GM12878 (cell line): ENCODE results near the gene SLX4IP. TPM values are rescaled to one million over a fixed set of nuclear protein-coding genes. Genes with fewer than 3 reads are reported as not detected.

Experiments used
- ATAC-seq: fragments of 200-7000 bp; cut with Tn5 transposase; 3 replicates; pipeline ENCODE4 v1.9.1; 2020; ENCODE audit warnings: mild to moderate bottlenecking, moderate library complexity
- BruUV-seq: library from RNA; stranded (reverse); fragments of 400-500 nt; replicated peaks from 2 replicates; lab custom pipeline; 2021; lab: Mats Ljungman, UMichigan
- CTCF ChIA-PET: fragments of 300-600 bp; sonication (Branson Sonifier 250); formaldehyde crosslinking; extraction: SDS; loops from one replicate; lab custom pipeline; 2021; ENCODE audit warnings: inconsistent platforms; lab: Yijun Ruan, JAX
- POLR2A ChIA-PET: fragments of 350-600 bp; formaldehyde crosslinking; extraction: SDS; loops from one replicate; lab custom pipeline; 2021; ENCODE audit warnings: inconsistent platforms; lab: Charles Lee
- RAD21 ChIA-PET: fragments of 300-600 bp; sonication (Branson Sonifier 250); formaldehyde crosslinking; loops from one replicate; lab custom pipeline; 2023; ENCODE audit warnings: antibody characterized with exemption; ENCODE audit not compliant: unreplicated experiment; lab: Charles Lee
- SMC1A ChIA-PET: fragments of 300-600 bp; sonication (Branson Sonifier 250); formaldehyde crosslinking; loops from one replicate; lab custom pipeline; 2023; ENCODE audit not compliant: unreplicated experiment, uncharacterized antibody; lab: Charles Lee
- DNase-seq: peaks from one replicate; pipeline ENCODE4 v3.0.0-alpha.2; 2011; ENCODE audit warnings: low read depth, low spot score
- FAIRE-seq: peaks from 3 replicates; lab custom pipeline; 2011; peaks lifted over from hg19 to GRCh38; lab: Jason Lieb, UNC
- H2AFZ ChIP-seq: 2 replicates; pipeline ENCODE4 v1.6.0; 2011; ENCODE audit warnings: low read depth, low read length, control low read depth; ENCODE audit not compliant: control insufficient read depth
- H3K27ac ChIP-seq: 2 replicates; pipeline ENCODE4 v1.5.1; 2011; ENCODE audit warnings: control low read depth; ENCODE audit not compliant: control insufficient read depth, insufficient read depth
- H3K27me3 ChIP-seq, 2 experiments: replicated peaks in 1 of 2; 2 replicates each; pipeline versions ENCODE4 v1.6.0 to v1.6.1; 2011; ENCODE audit warnings: low read length in 1 of 2; ENCODE audit not compliant: control insufficient read depth in 2 of 2, insufficient read depth in 2 of 2
- H3K36me3 ChIP-seq, 2 experiments: 2 replicates each; pipeline ENCODE4 v1.5.1; 2011; ENCODE audit warnings: low read length in 1 of 2; ENCODE audit not compliant: control insufficient read depth in 2 of 2, insufficient read depth in 2 of 2
- H3K4me1 ChIP-seq: 2 replicates; pipeline ENCODE4 v1.6.1; 2011; ENCODE audit warnings: mild to moderate bottlenecking, low read length, moderate library complexity, mixed read lengths; ENCODE audit not compliant: control insufficient read depth, insufficient read depth
- H3K4me2 ChIP-seq: 2 replicates; pipeline ENCODE4 v1.6.0; 2011; ENCODE audit warnings: control low read depth; ENCODE audit not compliant: control insufficient read depth, insufficient read depth
- H3K4me3 ChIP-seq: fragments of 200-600 bp; sonication (generic); 2 replicates; pipeline ENCODE4 v1.5.1; 2016
- H3K79me2 ChIP-seq: 2 replicates; pipeline ENCODE4 v1.6.0; 2011; ENCODE audit warnings: low read length; ENCODE audit not compliant: control insufficient read depth, insufficient read depth
- H3K9ac ChIP-seq: 2 replicates; pipeline ENCODE4 v1.8.0; 2011; ENCODE audit warnings: low read length, control low read depth, mixed read lengths; ENCODE audit not compliant: control insufficient read depth, insufficient read depth
- H3K9me3 ChIP-seq: replicated peaks from 3 replicates; pipeline ENCODE4 v1.5.1; 2011; ENCODE audit warnings: mild to moderate bottlenecking, low read length; ENCODE audit not compliant: control insufficient read depth, insufficient read depth
- H4K20me1 ChIP-seq: 2 replicates; pipeline ENCODE4 v1.6.0; 2011; ENCODE audit not compliant: control insufficient read depth, insufficient read depth
- ASH2L ChIP-seq: fragments of 300-600, 200-600 bp; sonication (generic); IDR thresholded peaks from 2 replicates; pipeline ENCODE4 v1.6.1; 2017; ENCODE audit warnings: low read depth, mild to moderate bottlenecking, borderline replicate concordance
- CBX5 ChIP-seq: sonication (generic); IDR thresholded peaks from 2 replicates; pipeline ENCODE4 v1.6.1; 2016; ENCODE audit warnings: low read depth, moderate library complexity, mild to moderate bottlenecking, inconsistent platforms
- HDGF ChIP-seq: fragments of 450-650 bp; IDR thresholded peaks from 2 replicates; pipeline ENCODE4 v1.6.1; 2016; ENCODE audit warnings: antibody characterized with exemption
- IKZF2 ChIP-seq, 2 experiments: fragments of 450-650 bp; IDR thresholded peaks; 2 replicates each; pipeline ENCODE4 v1.6.1; 2017; ENCODE audit warnings: mild to moderate bottlenecking in 2 of 2, moderate library complexity in 2 of 2
- KLF5 ChIP-seq: fragments of 450-650 bp; IDR thresholded peaks from 2 replicates; pipeline ENCODE4 v1.6.1; 2014; ENCODE audit warnings: mild to moderate bottlenecking; ENCODE audit not compliant: partially characterized antibody
- MEF2B ChIP-seq: fragments of 450-650 bp; IDR thresholded peaks from 2 replicates; pipeline ENCODE4 v1.6.1; 2018; ENCODE audit warnings: mild to moderate bottlenecking, moderate library complexity; ENCODE audit not compliant: partially characterized antibody, poor library complexity, severe bottlenecking
- NFYA ChIP-seq: IDR thresholded peaks from 2 replicates; pipeline ENCODE4 v1.6.1; 2011; ENCODE audit warnings: low read depth, mild to moderate bottlenecking, low read length, improper control_type of control experiment, borderline replicate concordance
- NR2C2 ChIP-seq: IDR thresholded peaks from 2 replicates; pipeline ENCODE4 v1.6.1; 2011; ENCODE audit warnings: borderline replicate concordance, low read depth; ENCODE audit not compliant: control insufficient read depth, insufficient read length
- PML ChIP-seq: IDR thresholded peaks from 2 replicates; pipeline ENCODE4 v1.6.1; 2012; ENCODE audit warnings: low read length, inconsistent platforms
- SP1 ChIP-seq: IDR thresholded peaks from one replicate; pipeline ENCODE4 v1.6.1; 2011; ENCODE audit warnings: low read depth, low read length
- ZNF207 ChIP-seq: fragments of 450-650 bp; IDR thresholded peaks from 2 replicates; pipeline ENCODE4 v1.6.1; 2014; ENCODE audit warnings: antibody characterized with exemption, mild to moderate bottlenecking, borderline replicate concordance
- WGBS: methylation state at CpG from one replicate; pipeline ENCODE4 v1.1.6; 2016; ENCODE audit warnings: low lambda C conversion rate; ENCODE audit not compliant: insufficient replicate concordance, insufficient coverage; ENCODE audit errors: missing lambda C conversion rate; 5-methylcytosine and 5-hydroxymethylcytosine counted together
- in situ Hi-C: fragments of 300-500 bp; cut with MboI; formaldehyde crosslinking; loops from 9 replicates; pipeline ENCODE4 v1.14.3; 2018; ENCODE audit warnings: mixed read lengths
- intact Hi-C: fragments of 100-400 bp; cut with micrococcal nuclease; formaldehyde crosslinking; loops from one replicate; pipeline ENCODE4 v1.14.2; 2022; ENCODE audit not compliant: unreplicated experiment
- polyA plus RNA-seq, 11 experiments: library from polyadenylated mRNA; depleted of rRNA in 4 of 11; unstranded in 6 of 11; stranded (reverse) in 5 of 11; fragments of >200 nt; fragmentation: Nextera tagmentation in 4 of 11; fragmentation: Illumina TruSeq in 1 of 11; extraction: Ambion mirVana in 4 of 11; extraction: Trizol in 1 of 11; gene quantifications; 1 replicate in 1 of 11; 2 replicates in 10 of 11; pipeline versions ENCODE4 v1.2.1 to v1.2.3, GENCODE V29; 2011 to 2016; ENCODE audit warnings: inconsistent platforms in 2 of 11, missing spikeins in 2 of 11, low read depth in 1 of 11
- total RNA-seq, 4 experiments: library from RNA; depleted of rRNA in 3 of 4; stranded (reverse); fragments of >200 nt in 3 of 4; fragmentation: Illumina TruSeq in 1 of 4; extraction: Trizol in 1 of 4; gene quantifications; 2 replicates each; pipeline versions ENCODE4 v1.2.1 to v1.2.3, GENCODE V29; 2013 to 2021
- TF ChIP-seq, protein P1 (sequence below): IDR thresholded peaks from 2 replicates; pipeline ENCODE4 v1.6.1; 2011; ENCODE audit warnings: borderline replicate concordance, low read depth, mild to moderate bottlenecking, moderate library complexity, mixed read lengths, low read length; ENCODE audit not compliant: insufficient read depth; ENCODE audit errors: extremely low read length
- TF ChIP-seq, protein P2 (sequence below): IDR thresholded peaks from 2 replicates; pipeline ENCODE4 v1.6.1; 2012; ENCODE audit warnings: mild to moderate bottlenecking, low read depth, low read length
- TF ChIP-seq, protein P3 (sequence below): IDR thresholded peaks from 2 replicates; pipeline ENCODE4 v1.6.1; 2012; ENCODE audit warnings: low read length, inconsistent platforms
- TF ChIP-seq, protein P4 (sequence below): fragments of 450-650 bp; IDR thresholded peaks from 2 replicates; pipeline ENCODE4 v1.6.1; 2017; ENCODE audit warnings: mild to moderate bottlenecking, moderate library complexity

SLX4IP gene
- total and polyA plus RNA-seq, 10 of the 15 experiments (the other 5 are each of a cell fraction or from before 2014, with no cell fraction given) = 2.2 to 11.0 (median 6.3) TPM

DNA sequence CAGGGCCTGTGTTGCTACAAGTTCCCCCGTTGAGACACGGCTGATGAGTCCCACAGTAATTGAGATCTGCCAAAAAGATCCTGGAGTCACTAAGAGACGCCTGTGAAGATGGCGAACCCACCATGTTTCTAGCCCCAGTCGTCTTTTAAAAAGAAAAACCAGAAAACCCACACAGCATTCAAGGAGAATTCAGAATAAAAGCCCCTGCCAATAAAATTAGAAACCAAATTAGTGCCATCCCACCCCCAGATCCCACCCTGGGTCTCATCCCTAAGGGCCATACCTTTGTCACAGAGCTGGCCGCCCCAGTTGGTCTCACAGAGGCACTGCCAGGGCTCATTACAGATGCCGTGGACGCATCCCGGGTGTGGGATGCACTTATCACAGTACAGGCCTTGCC is 217.1 kb downstream of the SLX4IP start:
- no peaks in the 10 kb centered on the region for H4K20me1 ChIP-seq
- RAD21 ChIA-PET = no interaction called here
- no peak overlapping the region for H3K4me2 ChIP-seq
- no peak for FAIRE-seq
- intact Hi-C loops (no loop called here), in situ Hi-C loops (no loop called here)
- H3K27ac ChIP-seq = no peak overlapping the region
- no peaks in the 10 kb centered on the region for H3K27me3 ChIP-seq
- H3K9me3 ChIP-seq = no peaks in the 10 kb centered on the region
- POLR2A ChIA-PET = no interaction called here
- no peak for ATAC-seq
- H3K79me2 ChIP-seq = no peaks in the 10 kb centered on the region
- H3K4me1 ChIP-seq = peaks cover 14% of the 10 kb centered on the region
- WGBS = 88% methylated on average over 9 of the region's 9 CpGs
- no peak overlapping the region for H3K9ac ChIP-seq
- peaks cover 2 to 6% of the 10 kb centered on the region in 2 experiments; a peak in 2 of 4 replicates for H3K36me3 ChIP-seq
- CTCF ChIA-PET = interaction anchor here (1.2 kb wide), 1 partner anchor 622 kb away, joined by 3 read pairs; no protein-coding TSS in a partner anchor
- SMC1A ChIA-PET = interaction anchor here (1.9 kb wide), 1 partner anchor 10 kb away, joined by 4 read pairs; no protein-coding TSS in a partner anchor
- BruUV-seq = no TSS peak
- no peak overlapping the region for H3K4me3 ChIP-seq
- H2AFZ ChIP-seq = no peak overlapping the region
- no peak for DNase-seq
- TF ChIP-seq, protein P1, sequence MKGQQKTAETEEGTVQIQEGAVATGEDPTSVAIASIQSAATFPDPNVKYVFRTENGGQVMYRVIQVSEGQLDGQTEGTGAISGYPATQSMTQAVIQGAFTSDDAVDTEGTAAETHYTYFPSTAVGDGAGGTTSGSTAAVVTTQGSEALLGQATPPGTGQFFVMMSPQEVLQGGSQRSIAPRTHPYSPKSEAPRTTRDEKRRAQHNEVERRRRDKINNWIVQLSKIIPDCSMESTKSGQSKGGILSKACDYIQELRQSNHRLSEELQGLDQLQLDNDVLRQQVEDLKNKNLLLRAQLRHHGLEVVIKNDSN = no peak
- no peak for TF ChIP-seq SP1
- TF ChIP-seq CBX5 = no peak
- TF ChIP-seq ASH2L = no peak
- TF ChIP-seq HDGF = no peak
- no peak for TF ChIP-seq KLF5
- no peak for TF ChIP-seq IKZF2 (IDR thresholded peaks at IDR 0.05)
- TF ChIP-seq ZNF207 = no peak
- TF ChIP-seq, protein P2, sequence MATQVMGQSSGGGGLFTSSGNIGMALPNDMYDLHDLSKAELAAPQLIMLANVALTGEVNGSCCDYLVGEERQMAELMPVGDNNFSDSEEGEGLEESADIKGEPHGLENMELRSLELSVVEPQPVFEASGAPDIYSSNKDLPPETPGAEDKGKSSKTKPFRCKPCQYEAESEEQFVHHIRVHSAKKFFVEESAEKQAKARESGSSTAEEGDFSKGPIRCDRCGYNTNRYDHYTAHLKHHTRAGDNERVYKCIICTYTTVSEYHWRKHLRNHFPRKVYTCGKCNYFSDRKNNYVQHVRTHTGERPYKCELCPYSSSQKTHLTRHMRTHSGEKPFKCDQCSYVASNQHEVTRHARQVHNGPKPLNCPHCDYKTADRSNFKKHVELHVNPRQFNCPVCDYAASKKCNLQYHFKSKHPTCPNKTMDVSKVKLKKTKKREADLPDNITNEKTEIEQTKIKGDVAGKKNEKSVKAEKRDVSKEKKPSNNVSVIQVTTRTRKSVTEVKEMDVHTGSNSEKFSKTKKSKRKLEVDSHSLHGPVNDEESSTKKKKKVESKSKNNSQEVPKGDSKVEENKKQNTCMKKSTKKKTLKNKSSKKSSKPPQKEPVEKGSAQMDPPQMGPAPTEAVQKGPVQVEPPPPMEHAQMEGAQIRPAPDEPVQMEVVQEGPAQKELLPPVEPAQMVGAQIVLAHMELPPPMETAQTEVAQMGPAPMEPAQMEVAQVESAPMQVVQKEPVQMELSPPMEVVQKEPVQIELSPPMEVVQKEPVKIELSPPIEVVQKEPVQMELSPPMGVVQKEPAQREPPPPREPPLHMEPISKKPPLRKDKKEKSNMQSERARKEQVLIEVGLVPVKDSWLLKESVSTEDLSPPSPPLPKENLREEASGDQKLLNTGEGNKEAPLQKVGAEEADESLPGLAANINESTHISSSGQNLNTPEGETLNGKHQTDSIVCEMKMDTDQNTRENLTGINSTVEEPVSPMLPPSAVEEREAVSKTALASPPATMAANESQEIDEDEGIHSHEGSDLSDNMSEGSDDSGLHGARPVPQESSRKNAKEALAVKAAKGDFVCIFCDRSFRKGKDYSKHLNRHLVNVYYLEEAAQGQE = no peak
- TF ChIP-seq, protein P3, sequence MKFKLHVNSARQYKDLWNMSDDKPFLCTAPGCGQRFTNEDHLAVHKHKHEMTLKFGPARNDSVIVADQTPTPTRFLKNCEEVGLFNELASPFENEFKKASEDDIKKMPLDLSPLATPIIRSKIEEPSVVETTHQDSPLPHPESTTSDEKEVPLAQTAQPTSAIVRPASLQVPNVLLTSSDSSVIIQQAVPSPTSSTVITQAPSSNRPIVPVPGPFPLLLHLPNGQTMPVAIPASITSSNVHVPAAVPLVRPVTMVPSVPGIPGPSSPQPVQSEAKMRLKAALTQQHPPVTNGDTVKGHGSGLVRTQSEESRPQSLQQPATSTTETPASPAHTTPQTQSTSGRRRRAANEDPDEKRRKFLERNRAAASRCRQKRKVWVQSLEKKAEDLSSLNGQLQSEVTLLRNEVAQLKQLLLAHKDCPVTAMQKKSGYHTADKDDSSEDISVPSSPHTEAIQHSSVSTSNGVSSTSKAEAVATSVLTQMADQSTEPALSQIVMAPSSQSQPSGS = no peak
- no peak for TF ChIP-seq NFYA
- TF ChIP-seq NR2C2 = no peak
- no peak for TF ChIP-seq PML
- TF ChIP-seq, protein P4, sequence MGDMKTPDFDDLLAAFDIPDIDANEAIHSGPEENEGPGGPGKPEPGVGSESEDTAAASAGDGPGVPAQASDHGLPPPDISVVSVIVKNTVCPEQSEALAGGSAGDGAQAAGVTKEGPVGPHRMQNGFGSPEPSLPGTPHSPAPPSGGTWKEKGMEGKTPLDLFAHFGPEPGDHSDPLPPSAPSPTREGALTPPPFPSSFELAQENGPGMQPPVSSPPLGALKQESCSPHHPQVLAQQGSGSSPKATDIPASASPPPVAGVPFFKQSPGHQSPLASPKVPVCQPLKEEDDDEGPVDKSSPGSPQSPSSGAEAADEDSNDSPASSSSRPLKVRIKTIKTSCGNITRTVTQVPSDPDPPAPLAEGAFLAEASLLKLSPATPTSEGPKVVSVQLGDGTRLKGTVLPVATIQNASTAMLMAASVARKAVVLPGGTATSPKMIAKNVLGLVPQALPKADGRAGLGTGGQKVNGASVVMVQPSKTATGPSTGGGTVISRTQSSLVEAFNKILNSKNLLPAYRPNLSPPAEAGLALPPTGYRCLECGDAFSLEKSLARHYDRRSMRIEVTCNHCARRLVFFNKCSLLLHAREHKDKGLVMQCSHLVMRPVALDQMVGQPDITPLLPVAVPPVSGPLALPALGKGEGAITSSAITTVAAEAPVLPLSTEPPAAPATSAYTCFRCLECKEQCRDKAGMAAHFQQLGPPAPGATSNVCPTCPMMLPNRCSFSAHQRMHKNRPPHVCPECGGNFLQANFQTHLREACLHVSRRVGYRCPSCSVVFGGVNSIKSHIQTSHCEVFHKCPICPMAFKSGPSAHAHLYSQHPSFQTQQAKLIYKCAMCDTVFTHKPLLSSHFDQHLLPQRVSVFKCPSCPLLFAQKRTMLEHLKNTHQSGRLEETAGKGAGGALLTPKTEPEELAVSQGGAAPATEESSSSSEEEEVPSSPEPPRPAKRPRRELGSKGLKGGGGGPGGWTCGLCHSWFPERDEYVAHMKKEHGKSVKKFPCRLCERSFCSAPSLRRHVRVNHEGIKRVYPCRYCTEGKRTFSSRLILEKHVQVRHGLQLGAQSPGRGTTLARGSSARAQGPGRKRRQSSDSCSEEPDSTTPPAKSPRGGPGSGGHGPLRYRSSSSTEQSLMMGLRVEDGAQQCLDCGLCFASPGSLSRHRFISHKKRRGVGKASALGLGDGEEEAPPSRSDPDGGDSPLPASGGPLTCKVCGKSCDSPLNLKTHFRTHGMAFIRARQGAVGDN = no peak
- no peak for TF ChIP-seq MEF2B
